ENCODE data around the gene CIDEC. TPM values are rescaled to one million over a fixed set of nuclear protein-coding genes. Genes with fewer than 3 reads are reported as not detected.

The CIDEC gene, protein sequence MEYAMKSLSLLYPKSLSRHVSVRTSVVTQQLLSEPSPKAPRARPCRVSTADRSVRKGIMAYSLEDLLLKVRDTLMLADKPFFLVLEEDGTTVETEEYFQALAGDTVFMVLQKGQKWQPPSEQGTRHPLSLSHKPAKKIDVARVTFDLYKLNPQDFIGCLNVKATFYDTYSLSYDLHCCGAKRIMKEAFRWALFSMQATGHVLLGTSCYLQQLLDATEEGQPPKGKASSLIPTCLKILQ
- polyA plus RNA-seq (ENCODE audit: insufficient read length) = 2.7 TPM

DNA sequence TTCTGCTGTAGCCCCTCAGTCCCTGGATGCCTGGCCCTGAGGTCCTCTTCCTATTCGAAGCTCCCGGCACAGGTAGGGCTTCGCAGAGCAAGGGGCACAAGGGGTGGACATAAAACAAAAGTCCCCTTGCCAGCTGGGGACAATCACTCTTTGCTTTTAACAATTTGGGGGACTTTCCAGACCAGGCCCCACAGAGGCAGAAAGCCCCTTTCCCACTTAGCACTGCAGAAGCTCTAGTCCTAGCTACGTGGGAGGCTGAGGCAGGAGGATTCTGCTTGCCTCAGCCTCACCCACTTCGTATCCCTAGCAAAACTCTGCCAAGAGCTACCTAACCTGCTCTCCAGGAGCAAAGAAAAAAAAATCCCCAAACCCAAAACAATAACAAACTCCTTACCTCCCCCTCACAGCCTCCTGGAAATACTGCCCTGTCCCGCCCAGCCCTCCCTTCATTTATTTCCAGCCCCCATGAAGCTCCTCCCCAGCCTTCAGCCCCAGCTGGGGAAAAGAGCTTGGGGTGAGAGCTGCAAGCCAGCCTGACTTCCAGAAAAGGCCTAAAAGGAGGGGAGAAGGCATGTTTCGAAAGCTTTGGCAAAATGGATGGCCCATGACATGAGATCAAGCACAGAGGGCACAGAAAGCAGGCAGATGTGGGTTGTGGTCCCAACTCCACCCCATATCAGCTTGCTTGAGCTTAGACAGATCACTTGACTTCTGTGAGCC lies at the start of gene CIDEC:
Gene CIDEC, minus strand, starts transcription at position 424 of the 720 bp plus-strand sequence. CDS start 1,767 bp downstream, outside the sequence.
- no peak for DNase-seq

DNA sequence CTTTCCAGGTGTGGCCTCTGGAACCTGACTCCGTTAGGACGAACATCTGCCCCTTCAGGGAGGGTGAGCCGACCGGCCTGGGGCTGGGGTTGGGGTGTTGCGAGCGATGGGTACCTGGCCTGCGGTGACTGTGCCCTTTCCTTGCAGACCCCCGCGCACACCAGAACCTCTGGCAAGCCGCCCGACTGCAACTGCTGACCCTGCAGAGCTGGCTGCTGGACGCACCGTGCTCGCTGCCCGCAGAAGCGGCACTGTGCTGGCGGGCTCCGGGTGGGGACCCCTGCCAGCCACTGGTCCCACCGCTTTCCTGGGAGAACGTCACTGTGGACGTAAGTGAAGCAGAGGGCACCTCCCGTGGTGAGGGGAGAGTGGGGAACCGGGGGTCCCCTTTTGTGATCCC lies 48.1 kb upstream of the CIDEC start:
- no peak for DNase-seq

DNA sequence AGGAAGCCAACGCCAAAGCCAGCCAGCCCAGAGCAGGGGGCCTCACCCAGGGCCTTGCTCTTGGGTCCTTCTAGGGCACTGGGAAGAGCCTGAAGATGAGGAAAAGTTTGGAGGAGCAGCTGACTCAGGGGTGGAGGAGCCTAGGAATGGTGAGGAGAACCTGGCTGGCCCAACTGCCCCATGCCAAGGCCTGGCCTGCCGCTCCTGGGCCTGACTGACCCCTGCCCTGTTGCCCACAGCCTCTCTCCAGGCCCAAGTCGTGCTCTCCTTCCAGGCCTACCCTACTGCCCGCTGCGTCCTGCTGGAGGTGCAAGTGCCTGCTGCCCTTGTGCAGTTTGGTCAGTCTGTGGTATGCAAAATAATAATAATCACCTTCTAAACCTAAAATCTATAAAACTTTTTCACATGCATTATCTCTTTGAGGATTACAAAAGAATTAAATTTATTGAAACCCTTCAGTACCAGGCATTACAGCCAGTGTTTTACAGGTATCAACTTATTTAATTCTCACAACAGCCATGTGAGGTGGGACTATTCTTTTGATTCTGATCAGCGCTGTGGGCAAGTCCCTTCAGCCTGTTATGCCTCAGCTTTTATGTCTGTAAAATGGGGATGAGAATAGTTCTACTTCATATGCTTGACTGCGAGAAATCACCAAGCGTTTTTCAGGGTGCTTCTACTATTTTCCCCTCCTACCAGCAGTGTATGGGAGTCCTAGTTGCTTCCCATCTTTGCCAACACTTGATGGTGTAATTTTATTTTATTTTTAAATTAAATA lies 38.4 kb upstream of the CIDEC start:
- no peak for DNase-seq

DNA sequence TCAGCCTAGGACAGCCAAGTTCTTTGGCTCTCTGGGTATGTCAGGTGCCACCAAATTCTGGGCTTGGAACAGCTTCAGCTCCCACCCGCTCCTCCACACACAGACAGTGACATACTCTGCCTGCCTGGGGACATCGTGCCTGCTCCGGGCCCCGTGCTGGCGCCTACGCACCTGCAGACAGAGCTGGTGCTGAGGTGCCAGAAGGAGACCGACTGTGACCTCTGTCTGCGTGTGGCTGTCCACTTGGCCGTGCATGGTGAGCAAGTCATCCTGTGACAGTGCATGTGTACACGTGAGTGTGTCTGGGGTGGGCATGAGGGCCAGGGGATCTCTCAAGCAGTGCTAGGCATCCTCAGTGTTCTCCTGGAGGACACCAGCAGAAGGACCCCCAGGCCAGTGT lies 37.8 kb upstream of the CIDEC start:
- DNase-seq = no peak

DNA sequence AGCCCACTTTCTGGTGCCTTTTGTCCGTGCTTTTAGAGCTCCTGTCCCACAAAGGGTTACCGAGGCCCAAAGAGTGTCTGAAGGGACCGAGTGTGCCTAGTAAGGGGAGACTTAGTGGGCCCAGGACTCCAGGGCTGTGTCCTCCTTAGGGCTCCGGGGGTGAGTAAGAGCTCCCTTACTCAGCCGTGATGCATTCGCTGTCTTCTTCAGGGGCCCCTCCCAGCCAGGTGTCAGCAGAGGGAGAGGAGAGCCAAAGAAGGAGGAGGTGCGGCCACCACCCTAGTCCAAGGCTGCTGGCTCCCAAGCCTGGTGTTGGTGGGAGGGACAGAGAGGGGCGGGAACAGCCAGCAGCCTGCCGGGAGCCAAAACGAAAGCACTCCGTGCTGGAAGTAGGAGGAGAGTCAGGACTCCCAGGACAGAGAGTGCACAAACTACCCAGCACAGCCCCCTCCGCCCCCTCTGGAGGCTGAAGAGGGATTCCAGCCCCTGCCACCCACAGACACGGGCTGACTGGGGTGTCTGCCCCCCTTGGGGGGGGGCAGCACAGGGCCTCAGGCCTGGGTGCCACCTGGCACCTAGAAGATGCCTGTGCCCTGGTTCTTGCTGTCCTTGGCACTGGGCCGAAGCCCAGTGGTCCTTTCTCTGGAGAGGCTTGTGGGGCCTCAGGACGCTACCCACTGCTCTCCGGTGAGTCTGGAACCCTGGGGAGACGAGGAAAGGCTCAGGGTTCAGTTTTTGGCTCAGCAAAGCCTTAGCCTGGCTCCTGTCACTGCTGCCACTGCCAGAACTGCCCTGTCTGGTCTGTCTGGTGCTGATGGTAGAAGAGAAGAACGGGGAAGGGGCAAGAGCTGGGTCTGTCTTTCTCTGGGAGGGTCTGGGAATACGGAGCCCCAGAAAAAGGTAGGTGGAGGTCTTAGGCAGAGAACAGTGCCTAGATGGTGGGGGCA lies 37.0 kb upstream of the CIDEC start, which contains the start of gene IL17RC:
Gene IL17RC, plus strand, starts transcription at position 365 of the 947 bp plus-strand sequence. Its CDS starts 218 bp downstream, at position 583.
- peak; percentile 90 for DNase-seq

DNA sequence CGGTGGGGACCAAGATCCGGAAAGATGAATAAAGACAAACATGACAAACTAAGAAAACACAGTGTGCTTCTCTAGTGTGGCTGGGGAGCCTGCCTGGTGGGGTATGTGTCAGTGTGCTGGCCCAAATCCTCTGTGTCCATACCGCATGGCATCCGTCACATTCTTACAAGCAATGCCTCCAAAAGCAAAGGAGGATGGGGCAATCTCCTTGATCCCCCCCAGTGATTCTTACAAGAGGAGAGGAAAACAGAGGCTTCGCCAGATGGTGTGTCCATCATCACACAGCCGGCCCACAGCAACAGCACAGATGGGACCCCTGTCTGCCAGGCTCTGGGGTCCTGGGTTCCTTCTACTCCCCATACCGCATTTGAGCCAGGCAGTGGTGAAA lies 36.3 kb upstream of the CIDEC start:
- DNase-seq = no peak

DNA sequence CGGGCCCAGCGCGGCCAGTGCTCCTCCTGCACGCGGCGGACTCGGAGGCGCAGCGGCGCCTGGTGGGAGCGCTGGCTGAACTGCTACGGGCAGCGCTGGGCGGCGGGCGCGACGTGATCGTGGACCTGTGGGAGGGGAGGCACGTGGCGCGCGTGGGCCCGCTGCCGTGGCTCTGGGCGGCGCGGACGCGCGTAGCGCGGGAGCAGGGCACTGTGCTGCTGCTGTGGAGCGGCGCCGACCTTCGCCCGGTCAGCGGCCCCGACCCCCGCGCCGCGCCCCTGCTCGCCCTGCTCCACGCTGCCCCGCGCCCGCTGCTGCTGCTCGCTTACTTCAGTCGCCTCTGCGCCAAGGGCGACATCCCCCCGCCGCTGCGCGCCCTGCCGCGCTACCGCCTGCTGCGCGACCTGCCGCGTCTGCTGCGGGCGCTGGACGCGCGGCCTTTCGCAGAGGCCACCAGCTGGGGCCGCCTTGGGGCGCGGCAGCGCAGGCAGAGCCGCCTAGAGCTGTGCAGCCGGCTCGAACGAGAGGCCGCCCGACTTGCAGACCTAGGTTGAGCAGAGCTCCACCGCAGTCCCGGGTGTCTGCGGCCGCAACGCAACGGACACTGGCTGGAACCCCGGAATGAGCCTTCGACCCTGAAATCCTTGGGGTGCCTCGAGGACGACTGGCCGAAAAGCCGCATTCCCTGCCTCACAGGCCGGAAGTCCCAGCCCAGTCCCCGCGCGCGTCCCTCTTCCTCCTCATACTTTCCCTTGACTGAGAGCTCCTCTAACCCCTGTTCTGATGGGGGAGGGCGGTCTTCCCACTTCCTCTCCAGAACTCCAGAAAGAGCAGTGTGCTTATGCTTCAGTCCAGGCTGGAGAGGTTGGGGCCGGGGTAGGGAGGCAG lies 35.4 kb upstream of the CIDEC start:
- peak; percentile 80 for DNase-seq

DNA sequence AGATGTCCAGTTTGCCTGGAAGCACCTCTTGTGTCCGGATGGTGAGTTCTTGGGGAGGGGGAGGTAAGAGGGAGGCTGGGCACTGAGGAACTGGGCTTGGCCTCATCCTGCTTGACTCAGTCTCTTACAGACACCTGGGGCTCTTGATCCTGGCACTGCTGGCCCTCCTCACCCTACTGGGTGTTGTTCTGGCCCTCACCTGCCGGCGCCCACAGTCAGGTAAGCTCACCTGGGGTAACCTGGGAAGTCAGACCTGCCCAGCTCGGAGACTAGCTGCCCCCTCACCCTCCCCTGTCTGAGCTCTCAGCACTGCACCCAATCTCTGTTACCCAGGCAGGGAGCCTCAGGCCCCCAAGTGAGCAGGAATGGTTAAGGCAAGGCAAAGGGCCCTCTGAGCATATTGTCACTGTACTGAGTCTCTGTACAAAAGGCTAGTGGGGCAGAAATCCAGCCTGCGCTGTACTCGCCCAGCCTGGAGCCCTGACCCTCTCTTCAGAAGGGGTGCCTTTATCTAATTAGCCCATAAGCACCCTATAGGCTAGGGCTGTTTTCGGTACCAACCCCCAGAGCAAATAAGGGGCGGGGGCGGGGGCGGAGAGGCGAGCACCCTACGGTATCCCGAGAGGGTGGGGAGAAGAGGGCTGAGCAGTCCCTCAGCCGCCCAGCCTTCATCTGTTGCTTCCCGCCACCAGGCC lies 34.7 kb upstream of the CIDEC start:
- no peak for DNase-seq

DNA sequence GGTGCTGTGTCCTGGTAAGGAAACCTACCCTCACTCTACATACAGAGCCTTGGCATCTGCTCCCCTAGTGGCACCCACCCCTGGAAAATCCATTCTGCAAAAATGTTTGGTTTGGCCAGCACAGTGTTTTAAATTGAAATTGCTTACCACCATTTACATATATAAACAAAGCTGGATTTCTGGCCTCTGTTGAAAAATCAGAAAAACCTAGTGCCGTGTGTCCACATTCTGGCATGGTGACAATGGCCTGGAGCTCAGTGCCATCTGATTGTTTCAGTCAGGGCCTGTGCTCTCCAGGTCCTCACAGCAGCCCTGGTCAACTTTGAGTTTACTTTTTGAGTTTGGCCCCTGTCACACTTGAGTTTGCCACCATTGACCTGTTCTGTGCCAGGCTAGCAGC lies 34.0 kb upstream of the CIDEC start:
- no peak for DNase-seq

DNA sequence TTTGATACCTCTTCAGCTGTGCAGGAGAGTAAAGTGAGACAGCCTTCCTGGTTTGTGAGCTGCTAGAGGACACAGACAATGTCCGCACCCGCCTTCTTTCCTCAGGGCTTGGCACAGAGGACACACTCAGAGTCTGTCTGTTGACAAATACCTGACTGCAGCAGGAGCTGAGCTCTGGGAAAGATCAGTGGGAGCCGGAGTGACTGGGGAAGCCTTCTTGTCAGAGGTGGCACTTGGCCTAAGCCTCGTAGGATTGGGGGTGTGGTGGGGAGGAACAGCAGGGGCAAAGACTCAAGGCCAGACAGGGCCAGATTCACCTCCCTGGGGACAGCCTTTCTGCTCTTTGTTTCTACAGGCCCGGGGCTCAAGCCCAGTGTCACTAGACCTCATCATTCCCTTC lies 33.5 kb upstream of the CIDEC start:
- no peak for DNase-seq

DNA sequence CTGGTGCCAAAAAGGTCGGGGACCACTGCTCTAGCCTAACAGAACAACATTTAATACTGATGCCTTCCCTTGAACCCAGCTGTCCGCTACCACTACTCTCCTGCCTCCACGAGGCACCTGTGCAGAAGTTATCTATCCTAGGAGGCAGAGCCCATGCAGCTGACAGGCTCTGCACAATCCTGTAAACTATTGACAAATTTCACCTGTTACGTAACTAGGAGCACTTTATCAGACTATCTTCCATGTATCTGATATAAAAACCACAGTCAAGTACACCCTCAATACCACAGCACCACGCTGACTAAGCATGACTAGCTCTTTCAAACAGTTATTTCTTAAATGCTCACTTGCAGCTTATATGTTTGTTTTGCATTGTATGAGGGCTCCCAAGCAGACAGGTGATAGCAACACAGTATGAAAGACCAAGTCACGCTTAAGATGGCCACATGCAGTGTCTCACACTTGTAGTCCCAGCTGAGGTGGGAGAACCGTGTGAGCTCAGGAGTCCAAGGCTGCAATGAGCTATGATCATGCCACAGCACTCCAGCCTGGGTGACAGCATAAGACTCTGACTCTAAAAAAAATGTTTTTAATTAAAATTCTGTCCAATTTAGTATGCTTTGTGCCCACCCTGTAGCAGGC lies 32.4 kb upstream of the CIDEC start:
- no peak for DNase-seq

DNA sequence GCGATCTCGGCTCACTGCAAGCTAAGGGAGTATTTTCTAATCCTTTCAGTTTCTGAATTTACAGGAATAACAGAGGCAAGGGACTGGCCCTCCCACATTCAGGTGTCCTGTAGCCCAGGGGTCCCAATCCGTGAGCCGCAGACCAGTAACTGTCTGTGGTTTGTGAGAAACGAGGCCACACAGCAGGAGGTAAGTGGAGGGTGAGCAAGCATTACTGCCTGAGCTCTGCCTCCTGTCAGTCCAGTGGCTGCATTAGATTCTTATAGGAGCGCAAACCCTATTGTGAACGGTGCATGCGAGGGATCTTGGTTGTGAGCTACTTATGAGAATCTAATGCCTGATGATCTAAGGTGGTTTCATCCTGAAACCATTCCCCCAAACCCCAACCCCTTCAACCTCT lies 31.8 kb upstream of the CIDEC start:
- DNase-seq = no peak

DNA sequence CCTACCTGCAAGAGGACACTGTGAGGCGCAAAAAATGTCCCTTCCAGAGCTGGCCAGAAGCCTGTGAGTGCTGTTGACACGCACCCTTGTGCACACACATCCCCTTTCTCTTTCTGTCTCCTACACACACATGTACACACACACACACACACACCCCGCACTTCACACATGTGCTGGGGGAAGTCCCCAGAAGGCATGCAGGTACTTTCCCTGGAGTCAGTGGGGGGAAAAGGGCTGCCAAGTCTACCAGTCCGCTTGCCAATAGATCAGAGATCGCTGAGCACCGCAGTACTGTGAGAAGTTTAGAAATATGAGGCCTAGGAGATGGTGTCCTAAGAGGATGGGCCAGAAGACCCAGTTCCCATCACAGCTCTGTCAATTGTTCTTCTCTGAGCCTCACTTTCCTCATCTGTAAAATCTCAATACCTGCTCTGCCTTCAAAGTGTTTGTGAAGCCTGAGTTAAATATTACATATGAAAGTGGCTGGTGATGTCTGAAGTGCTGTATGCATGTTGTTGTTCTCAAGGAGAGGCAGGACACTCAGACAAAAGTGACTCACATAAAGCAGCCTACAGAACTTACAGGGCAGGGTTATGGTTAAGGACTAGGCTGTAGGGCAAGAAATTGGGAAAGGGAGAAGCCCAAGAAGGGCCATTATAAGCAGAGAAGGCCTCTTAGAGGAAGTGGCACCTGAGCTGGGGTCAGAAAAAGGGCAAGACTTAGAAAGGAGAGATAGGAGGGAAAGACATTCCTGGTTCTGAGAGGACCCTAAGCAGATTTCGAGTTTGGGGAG lies 29.4 kb upstream of the CIDEC start:
- DNase-seq = no peak

DNA sequence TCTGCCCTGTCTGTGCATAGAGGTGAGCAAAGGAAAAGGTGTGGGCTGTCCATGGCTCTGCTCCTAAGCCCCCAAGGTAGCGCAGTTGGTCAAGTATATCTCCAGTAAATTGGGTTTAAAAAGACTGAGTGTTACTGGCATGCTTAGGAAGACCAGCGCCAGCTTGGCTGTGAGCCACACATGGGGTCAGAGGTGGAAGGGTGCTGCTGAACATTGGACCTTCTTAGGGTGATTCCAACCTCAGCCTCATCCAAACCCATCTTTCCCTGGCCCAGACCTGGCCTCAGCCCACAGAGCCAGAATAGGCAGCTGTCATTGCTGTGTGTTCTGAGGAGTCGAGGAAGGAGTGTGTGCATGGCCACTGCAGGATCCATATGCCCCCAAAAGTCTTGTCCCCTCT lies 28.2 kb upstream of the CIDEC start:
- DNase-seq = no peak

DNA sequence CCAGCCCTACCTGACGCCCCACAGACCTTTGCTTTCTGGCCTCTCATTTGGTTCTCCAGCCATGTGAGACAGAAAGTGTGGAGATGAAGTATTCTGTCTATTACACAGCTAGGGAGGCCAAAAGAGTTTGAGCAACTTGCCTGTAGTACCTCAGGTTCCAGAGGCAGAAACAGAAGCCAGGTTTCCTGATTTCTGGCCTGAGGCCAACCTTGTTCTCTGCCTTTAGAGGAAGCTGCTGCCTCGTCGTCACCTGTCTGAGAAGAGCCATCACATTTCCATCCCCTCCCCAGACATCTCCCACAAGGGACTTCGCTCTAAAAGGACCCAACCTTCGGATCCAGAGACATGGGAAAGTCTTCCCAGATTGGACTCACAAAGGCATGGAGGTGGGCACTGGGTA lies 26.4 kb upstream of the CIDEC start:
- DNase-seq = no peak

DNA sequence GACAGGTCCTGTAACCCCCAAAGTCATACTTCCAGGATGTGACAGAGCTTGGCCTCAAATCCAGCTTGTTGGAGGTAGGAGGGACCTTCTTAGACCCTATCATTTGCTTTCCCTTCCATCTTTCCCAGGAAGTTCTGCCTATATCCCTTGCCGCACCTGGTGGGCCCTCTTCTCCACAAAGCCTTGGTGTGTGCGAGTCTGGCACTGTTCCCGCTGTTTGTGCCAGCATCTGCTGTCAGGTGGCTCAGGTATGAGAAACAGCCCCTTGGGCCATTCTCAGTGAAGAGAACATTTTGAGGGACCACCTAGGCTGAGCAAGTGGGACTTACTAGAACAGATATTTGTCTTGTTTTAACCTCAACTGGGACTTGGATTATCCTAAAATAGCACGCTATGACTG lies 23.9 kb upstream of the CIDEC start:
- no peak for DNase-seq

DNA sequence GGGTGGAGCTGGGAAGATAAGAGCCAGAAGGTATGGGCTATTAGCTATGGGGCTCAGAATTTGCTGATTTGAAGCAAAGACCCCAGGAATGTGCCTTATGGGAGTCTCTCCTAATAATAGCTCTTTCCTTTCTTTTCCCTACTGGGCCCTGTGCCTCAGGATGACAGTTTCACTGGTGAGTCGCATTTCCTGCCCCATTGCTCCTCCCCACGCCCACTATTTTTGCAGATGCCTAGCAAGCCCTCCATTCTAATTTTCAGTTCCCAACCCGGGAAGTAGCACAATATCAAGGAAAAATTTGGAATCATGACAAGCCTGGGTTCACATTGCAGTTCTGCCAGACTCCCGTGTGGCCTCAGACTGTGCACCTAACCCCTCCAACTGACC lies 23.2 kb upstream of the CIDEC start:
- no peak for DNase-seq

DNA sequence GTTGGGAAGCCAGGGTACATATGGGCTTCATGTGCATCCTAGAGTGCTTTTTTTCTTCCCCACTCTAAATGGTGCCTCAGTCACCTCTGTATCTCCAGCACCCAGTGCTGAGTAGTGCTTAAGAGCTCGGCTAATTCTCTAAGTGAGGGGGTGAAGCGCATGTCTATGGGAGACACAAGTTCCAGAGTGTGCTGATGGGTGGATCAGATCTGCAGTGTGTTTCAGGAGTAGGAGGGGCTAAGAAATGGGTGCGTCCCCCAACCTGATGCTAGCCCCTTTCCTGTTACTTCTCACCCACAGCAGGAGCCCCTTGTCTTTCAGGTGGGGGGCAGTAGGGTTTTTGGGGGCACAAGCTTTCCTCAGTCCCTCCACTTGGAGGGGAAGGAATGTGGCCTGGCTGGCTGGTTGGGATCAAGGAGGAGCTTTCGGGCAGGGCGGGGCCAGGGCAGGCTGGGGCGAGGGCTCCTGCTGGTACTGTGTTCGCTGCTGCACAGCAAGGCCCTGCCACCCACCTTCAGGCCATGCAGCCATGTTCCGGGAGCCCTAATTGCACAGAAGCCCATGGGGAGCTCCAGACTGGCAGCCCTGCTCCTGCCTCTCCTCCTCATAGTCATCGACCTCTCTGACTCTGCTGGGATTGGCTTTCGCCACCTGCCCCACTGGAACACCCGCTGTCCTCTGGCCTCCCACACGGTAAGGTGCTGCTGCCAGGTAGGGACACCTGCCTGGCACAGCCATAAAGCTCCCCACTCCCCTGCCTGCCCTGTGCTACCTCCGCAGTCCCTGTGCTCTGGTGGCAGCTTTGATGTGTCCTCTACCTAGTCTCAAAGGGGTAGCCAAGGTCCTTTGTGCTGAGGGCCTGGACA lies 22.6 kb upstream of the CIDEC start, which contains the start of gene IL17RE:
Gene IL17RE, plus strand, starts transcription at position 477 of the 866 bp plus-strand sequence. Its CDS starts 85 bp downstream, at position 562.
- no peak for DNase-seq

Measured in hindlimb muscle (tissue), 1 donor.